ENCODE measurements around the gene MEGF11. TPM values are rescaled to one million over a fixed set of nuclear protein-coding genes. Genes with fewer than 3 reads are reported as not detected.

Gene MEGF11
- total RNA-seq, 1 experiment from 2014 or later: 1.2 TPM

GRCh38 chr15:66152650-66153049 lies 100.9 kb downstream of the MEGF11 start:
- Histone ChIP-seq H3K79me2 (ENCODE audit: insufficient read depth, low read length) (no peaks in the 10 kb centered on the region), H3K27ac (ENCODE audit: insufficient read length, low read depth, low read length) (no peak overlapping the region), H3K79me1 (ENCODE audit: insufficient read depth, low read depth, low read length, poor library complexity, severe bottlenecking) (no peaks in the 10 kb centered on the region), H3K9me3 (ENCODE audit: control insufficient read depth, low read depth, low read length) (no peaks in the 10 kb centered on the region), H3K4me1 (ENCODE audit: insufficient read depth, low read length) (no peaks in the 10 kb centered on the region), H3K9ac (ENCODE audit: extremely low read depth, insufficient read length, low read length) (no peak overlapping the region), H3T11ph (ENCODE audit: low read length) (no peak overlapping the region), H2BK20ac (ENCODE audit: low read depth, low read length, poor library complexity, severe bottlenecking) (no peak overlapping the region), H2BK12ac (ENCODE audit: insufficient read length, low read depth, low read length) (no peak overlapping the region), H3K23ac (ENCODE audit: insufficient read length, low read depth, low read length) (no peak overlapping the region), H2AK5ac (ENCODE audit: insufficient read length, low read length) (no peak overlapping the region), H4K5ac (ENCODE audit: insufficient read length, low read depth, low read length) (no peak overlapping the region), H3K14ac (ENCODE audit: insufficient read depth, low read length) (no peak overlapping the region; the same call in 1 of the 2 replicates), H2BK5ac (ENCODE audit: insufficient read length, low read length) (no peak overlapping the region), H2BK15ac (ENCODE audit: low read depth, low read length) (no peak overlapping the region), H4K8ac (replicated peaks; ENCODE audit: insufficient read length, low read depth, low read length) (no peak overlapping the region), H3K23me2 (ENCODE audit: insufficient read length, low read depth, low read length, poor library complexity, severe bottlenecking) (no peaks in the 10 kb centered on the region), H4K20me1 (ENCODE audit: control insufficient read depth, insufficient read depth, insufficient read length) (no peaks in the 10 kb centered on the region), H3K4ac (ENCODE audit: low read depth, low read length) (no peak overlapping the region), H2BK120ac (ENCODE audit: low read depth, low read length, poor library complexity, severe bottlenecking) (no peak overlapping the region), H4K91ac (ENCODE audit: insufficient read length, low read depth, low read length) (no peak overlapping the region), H3K56ac (ENCODE audit: insufficient read length, low read depth, low read length) (no peak overlapping the region), H3K18ac (ENCODE audit: insufficient read length, low read depth, low read length) (no peak overlapping the region), H2AFZ (ENCODE audit: low read length) (no peak overlapping the region), H3K27me3 (ENCODE audit: insufficient read depth, low read length) (no peaks in the 10 kb centered on the region), H3K4me2 (ENCODE audit: insufficient read depth, insufficient read length, low read length) (no peak overlapping the region)
- peaks cover 3% of the 10 kb centered on the region for H3K27me3 Mint-ChIP-seq (ENCODE audit: low read depth)
- WGBS (ENCODE audit: extremely low coverage, insufficient read length, low lambda C conversion rate): no CpG with 5 or more reads among the region's 10 CpGs
- peaks cover 10 to 24% of the 10 kb centered on the region in 2 experiments for H3K4me1 Mint-ChIP-seq
- H3K27ac Mint-ChIP-seq: no peak overlapping the region
- H3K36me3 Mint-ChIP-seq (ENCODE audit: insufficient read depth in 1 of 3, low read depth in 3 of 3): no peaks in the 10 kb centered on the region; a peak in 1 of 7 replicates
- TF ChIP-seq CTCF (conservative IDR thresholded peaks at IDR 0.05): no peak
- H3K4me3 Mint-ChIP-seq: no peak overlapping the region
- DNase-seq: no peak
- no peaks in the 10 kb centered on the region for H3K9me3 Mint-ChIP-seq
